ENCODE data around the gene MC2R.
"Not testable (repeated sequence)": the region's sequence is repeated elsewhere in the genome, so short reads cannot be mapped to it uniquely, and the experiment has no call there.

Gene MC2R

GRCh38 chr18:13893418-13893760, 21.9 kb downstream of the MC2R start:
- DNase-seq (ENCODE audit: low read depth in 3 of 3) = no peak

- no peak for DNase-seq (ENCODE audit: low read depth in 3 of 3)
These were observed 23.2 kb downstream of the MC2R start for GRCh38 chr18:13892098-13892497.

- no peak for DNase-seq (ENCODE audit: low read depth in 3 of 3)
These were observed 24.5 kb downstream of the MC2R start for GRCh38 chr18:13890761-13891361.

DNA sequence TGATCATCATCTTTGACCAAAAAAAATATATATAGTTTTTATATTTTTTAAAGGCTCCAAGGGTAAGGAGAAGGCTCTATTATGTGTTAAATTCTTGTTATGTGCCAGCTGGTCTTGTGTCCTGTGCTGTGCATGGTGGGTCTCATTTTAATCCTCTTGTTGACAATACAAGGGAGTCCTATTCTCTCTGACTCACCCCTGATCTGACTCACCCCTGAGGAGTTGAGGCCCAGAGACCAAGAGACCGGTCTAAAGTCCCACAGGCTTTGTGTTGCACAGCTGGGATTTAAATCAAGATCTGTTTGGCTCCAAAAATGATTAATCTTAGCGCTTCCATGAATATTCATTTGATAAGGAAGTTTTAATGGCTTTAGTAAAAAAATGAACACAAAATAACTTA, 25.7 kb downstream of the MC2R start:
- DNase-seq (ENCODE audit: low read depth in 3 of 3) = no peak

DNA sequence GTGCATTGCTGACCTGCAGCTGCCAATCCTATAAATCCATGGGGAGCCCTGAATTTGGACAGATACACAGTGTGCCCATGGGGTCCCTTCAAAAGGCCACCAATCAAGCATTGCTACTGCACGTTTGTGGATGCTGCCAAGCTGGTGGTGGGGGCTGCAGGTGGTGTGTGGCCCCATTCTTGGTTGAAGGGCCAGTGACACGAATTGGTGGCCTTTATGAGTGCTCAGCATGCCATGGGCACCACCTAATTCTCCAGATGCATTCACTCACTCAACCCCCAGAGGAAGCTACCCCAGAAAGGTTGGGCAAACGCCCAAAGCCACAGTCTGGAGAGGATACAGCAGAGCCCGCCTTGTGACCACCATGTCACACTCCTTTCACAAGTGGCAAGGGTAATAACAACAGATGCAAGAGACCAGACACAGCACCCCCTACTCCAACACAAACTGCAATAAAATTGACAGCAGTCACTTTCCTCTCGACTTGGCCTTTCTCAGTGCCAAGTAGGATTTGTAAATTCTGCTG, 27.1 kb downstream of the MC2R start:
- no peak for DNase-seq (ENCODE audit: low read depth in 3 of 3)

DNA sequence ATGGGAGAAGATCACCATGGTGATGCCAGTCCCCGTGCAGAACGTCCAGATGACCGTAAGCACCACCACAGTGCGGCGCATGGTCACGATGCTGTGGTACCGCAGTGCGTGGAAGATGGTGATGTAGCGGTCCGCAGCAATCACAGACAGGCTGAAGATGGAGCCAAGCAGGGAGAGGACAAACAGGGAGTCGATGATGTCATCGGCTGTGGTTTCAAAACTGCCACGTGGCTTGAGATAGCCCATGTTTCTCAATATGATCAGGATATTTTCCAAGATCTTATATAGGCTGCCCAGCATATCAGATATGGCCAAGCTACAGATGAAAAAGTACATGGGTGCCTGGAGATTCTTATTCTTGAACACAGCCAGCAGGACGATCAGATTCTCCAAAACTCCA, 30.3 kb downstream of the MC2R start:
- DNase-seq (ENCODE audit: low read depth in 3 of 3) = no peak

- no peak for DNase-seq (ENCODE audit: low read depth in 3 of 3)
These were observed 35.4 kb downstream of the MC2R start for GRCh38 chr18:13879937-13880336.

DNA sequence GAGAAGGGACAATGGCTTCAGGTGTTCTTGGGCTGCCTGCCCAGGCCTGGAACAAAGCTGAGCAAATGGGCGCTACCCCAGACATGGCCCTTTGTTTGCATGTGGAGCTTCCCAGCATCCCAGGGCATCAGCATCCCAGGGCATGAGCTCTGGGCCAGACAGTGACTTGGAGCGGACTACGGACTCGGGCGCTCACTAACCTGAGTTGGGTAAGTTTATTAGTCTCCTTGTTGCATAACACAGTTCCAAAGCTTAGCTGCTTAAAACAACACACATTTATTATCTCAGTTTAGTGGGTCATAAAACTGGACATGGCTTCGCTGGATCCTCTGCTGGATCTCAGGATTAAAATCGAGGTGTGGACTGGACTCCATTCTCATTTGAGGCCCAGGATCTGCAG, 35.8 kb downstream of the MC2R start:
- DNase-seq (ENCODE audit: low read depth in 3 of 3) = no peak

GRCh38 chr18:13878857-13879256, 36.5 kb downstream of the MC2R start:
- no peak for DNase-seq (ENCODE audit: low read depth in 3 of 3)

GRCh38 chr18:13877157-13877556, 38.2 kb downstream of the MC2R start:
- no peak for DNase-seq (ENCODE audit: low read depth in 3 of 3)

GRCh38 chr18:13874558-13874957, 40.8 kb downstream of the MC2R start:
- DNase-seq (ENCODE audit: low read depth in 3 of 3) = no peak

DNA sequence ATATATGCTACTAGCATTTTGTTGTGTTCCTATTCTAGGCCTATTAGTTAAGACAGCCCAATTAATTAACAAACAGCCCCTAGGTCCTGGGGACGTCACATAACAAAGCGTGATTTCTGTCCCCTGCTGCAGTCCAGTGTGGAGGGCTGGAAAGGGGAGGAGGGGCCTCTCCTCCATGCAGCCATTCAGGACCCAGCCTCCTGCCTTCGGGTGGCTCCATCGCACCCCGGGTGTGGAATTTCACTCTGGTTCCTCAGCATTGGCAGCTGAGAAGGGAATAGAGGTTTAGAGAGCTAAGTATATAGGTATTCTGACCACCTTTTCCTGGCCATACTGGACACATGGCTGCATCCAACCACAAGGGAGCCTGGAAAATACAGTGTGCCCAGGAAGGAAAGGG, 42.4 kb downstream of the MC2R start:
- no peak for DNase-seq (ENCODE audit: low read depth in 3 of 3)

DNA sequence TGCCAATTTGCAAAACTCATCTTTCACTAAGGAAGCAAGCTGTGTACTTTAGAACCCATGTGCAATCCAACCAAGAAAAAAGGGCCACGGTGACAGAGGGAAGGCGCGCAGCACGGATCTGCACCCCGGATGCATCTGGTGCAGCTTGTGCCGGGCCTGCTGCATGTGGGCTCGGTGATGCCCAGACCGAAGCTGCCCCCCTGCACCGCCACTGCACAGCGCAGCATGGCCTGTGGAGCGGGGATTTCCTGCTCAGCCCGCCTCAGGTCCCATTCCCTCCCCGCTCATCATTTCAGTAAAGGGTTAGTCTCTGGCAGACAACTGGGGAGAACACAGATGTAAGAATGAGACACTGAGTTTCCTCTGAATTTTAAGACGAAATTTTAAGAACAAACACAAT, 43.0 kb downstream of the MC2R start:
- no peak for DNase-seq (ENCODE audit: low read depth in 3 of 3)

- DNase-seq (ENCODE audit: low read depth in 3 of 3) = no peak
These were observed 43.6 kb downstream of the MC2R start for GRCh38 chr18:13871701-13872100.

GRCh38 chr18:13868501-13869271, 46.6 kb downstream of the MC2R start:
- DNase-seq (ENCODE audit: low read depth in 3 of 3) = no peak

DNA sequence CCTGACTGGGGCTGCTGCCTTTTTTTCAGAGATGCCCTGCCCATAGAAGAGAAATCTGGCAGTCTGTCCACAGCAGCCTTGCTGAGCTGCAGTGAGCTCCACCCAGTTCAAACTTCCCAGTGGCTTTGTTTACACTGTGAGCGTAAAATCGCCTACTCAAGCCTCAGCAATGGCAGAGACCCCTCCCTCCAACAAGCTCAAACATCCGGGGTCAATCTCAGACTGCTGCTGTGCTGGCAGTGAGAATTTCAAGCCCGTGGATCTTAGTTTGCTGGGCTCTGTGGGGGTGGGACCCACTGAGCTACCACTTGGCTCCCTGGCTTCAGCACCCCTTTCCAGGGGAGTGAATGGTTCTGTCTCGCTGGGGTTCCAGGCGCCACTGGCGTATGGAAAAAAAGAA, 52.4 kb downstream of the MC2R start:
- DNase-seq (ENCODE audit: low read depth in 3 of 3) = not testable (repeated sequence)

DNA sequence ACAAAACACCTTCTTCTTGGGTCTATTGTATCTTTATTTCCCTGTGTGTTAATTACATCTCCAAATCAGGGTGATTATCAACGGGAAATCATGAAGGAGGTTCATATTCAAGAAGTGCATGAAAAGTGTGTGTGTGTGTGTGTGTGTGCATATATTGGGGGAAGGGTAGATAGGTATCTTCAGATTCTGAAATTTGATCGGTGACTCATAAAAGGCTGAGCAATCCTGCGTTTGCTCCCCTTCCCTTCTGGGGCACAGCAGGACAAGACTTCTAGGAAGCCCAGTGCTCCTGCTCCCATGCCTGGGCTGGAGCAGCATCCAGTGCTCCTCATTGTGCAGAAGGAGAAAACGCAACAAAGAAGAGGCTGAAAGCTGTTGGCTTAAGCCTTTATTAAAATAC, 65.5 kb downstream of the MC2R start:
- DNase-seq (ENCODE audit: low read depth in 3 of 3) = no peak

DNA sequence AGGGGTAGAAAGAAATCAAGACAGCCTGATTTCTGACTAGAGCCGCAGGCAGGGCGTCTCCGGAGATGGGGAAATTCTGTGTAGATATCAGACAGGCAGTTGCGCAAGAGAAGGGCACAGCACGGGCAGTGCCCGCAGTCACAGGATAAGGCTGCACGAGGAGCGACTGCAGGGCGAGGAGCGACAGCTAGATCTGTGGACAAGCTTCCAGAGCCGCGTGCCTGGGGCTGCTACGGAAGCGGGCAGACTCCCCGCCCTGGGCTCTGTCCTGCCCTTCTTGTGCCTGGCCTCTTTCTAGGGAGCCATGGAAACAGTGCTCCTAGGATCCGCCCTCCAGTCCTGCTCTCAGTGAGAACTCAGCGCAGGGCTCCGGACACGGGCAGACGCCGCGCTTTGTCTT, 78.8 kb downstream of the MC2R start:
- no peak for DNase-seq (ENCODE audit: low read depth in 3 of 3)

GRCh38 chr18:13835202-13835601, 80.1 kb downstream of the MC2R start:
- no peak for DNase-seq (ENCODE audit: low read depth in 3 of 3)

DNA sequence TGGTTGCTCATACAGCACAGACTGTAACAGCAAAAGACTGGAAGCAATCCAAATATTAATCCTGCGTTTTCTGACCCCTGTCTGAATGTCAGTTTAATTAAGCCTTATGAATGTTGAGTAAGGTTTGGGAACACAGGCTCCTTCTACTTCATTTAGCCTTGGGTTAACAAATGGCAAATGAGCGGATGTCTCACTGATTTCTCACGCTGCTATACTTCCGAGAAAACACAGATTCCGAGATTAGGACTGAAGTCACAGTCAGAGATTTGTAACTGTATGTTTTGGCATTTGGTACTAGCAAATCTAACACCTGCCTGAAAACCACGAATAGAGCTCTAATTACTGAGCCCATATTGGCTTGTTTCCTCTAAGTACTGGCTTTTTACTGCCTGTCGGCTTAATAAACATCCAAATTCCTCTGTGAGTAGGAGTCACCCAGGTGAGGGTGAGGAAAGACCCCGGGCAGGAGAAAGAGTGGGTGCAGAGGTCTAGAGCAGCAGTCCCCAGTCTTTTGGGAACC, 80.8 kb downstream of the MC2R start:
- no peak for DNase-seq (ENCODE audit: low read depth in 3 of 3)

Data from stimulated activated CD4-positive, alpha-beta T cell treated with anti-CD3 and anti-CD28 coated beads, TNF-alpha, amount 100 ng/mL, for 48 hours (primary cell).